Mucosa of rectum (tissue), 2 donors: Measurements from ENCODE around the gene SLC41A3.

ENCODE experiments used
- H3K27ac ChIP-seq, 2 donors: one replicate each; pipeline ENCODE4 v1.7.0; 2013; ENCODE audit warnings: inconsistent platforms in 2 of 2, low read depth in 2 of 2, low read length in 2 of 2
- H3K27me3 ChIP-seq, 2 donors: one replicate each; pipeline ENCODE4 v1.7.0; 2013; ENCODE audit warnings: low read length in 2 of 2; ENCODE audit not compliant: control insufficient read depth in 2 of 2, insufficient read depth in 2 of 2
- H3K36me3 ChIP-seq, 2 donors: one replicate each; pipeline ENCODE4 v1.7.0; 2013; ENCODE audit warnings: low read length in 2 of 2; ENCODE audit not compliant: control insufficient read depth in 2 of 2, insufficient read depth in 2 of 2
- H3K4me1 ChIP-seq, 2 donors: one replicate each; pipeline ENCODE4 v1.7.0; 2013; ENCODE audit warnings: low read length in 2 of 2, mild to moderate bottlenecking in 1 of 2; ENCODE audit not compliant: control insufficient read depth in 2 of 2, insufficient read depth in 2 of 2
- H3K4me3 ChIP-seq, 2 donors: one replicate each; pipeline ENCODE4 v1.7.0; 2013; ENCODE audit warnings: low read length in 2 of 2
- H3K9ac ChIP-seq, 2 donors: one replicate each; pipeline ENCODE4 v1.7.0; 2013; ENCODE audit warnings: low read length in 2 of 2, low read depth in 1 of 2, mild to moderate bottlenecking in 1 of 2
- H3K9me3 ChIP-seq, 2 donors: one replicate each; pipeline ENCODE4 v1.7.0; 2013; ENCODE audit warnings: low read length in 2 of 2; ENCODE audit not compliant: control insufficient read depth in 2 of 2
- donor health status: healthy.
- donor health status: Normal muscosa, but diverticular disease.

SLC41A3 gene

GRCh38 chr3:126018995-126019394 is 64.9 kb downstream of the SLC41A3 start:
- H3K9ac ChIP-seq, result no peak overlapping the region
- no peaks in the 10 kb centered on the region for H3K4me1 ChIP-seq
- H3K27me3 ChIP-seq, result no peaks in the 10 kb centered on the region
- peaks cover 0 to 2% of the 10 kb centered on the region in 2 donors for H3K36me3 ChIP-seq
- H3K9me3 ChIP-seq, result no peaks in the 10 kb centered on the region
- H3K27ac ChIP-seq, result no peak overlapping the region
- no peak overlapping the region for H3K4me3 ChIP-seq

- Histone ChIP-seq H3K9me3 (no peaks in the 10 kb centered on the region), H3K4me1 (no peaks in the 10 kb centered on the region), H3K27me3 (no peaks in the 10 kb centered on the region), H3K27ac (no peak overlapping the region), H3K36me3 (peaks cover 0 to 2% of the 10 kb centered on the region in 2 donors), H3K9ac (no peak overlapping the region), H3K4me3 (no peak overlapping the region)
Measured at GRCh38 chr3:126018545-126018944, 65.4 kb downstream of the SLC41A3 start.

- H3K27me3 ChIP-seq, result no peaks in the 10 kb centered on the region
- H3K4me1 ChIP-seq, result no peaks in the 10 kb centered on the region
- no peaks in the 10 kb centered on the region for H3K9me3 ChIP-seq
- H3K4me3 ChIP-seq, result no peak overlapping the region
- H3K36me3 ChIP-seq, result peaks cover 0 to 6% of the 10 kb centered on the region in 2 donors
- no peak overlapping the region for H3K27ac ChIP-seq
- H3K9ac ChIP-seq, result no peak overlapping the region
Measured at GRCh38 chr3:126017362-126017761, 66.6 kb downstream of the SLC41A3 start.

DNA sequence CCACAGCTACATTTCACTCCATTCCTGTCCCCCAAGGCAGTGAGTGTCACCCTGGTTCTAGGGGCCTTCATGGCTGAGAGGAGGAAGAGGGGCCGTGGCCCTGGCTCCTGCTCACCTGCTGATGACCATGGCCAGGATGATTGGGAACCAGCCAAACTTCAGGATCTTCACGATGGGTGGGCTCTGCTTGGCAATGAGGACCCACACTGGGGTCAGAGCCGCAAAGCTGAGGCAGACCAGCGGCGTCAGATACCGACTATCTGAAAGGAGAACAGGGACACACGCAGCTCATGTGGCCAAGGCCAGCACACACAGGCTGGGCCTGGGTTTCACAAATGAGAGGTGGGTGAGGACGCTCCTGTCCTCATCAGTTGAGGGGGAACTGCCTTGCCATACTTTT is 67.3 kb downstream of the SLC41A3 start:
- H3K9ac ChIP-seq, result no peak overlapping the region

DNA sequence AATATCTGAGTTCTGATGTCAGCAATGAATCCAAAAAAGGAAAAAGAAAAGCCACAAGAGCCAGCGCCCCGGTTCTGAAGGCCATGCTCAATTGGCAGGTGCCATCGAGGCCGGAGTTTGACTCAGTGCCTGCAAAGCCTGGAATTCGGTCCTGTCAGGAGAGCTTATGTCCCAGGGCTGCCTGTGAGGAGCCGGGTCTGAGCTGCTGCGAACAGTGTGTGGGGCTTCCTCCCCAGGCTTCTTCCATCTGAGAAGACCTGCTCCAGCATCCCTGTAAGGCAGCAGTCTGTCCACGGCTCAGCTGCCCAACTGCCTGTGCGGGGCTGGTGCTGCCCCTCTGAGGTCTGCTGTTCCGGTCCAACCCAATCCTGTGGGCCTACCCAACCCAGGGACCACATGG is 68.8 kb downstream of the SLC41A3 start:
- Histone ChIP-seq H3K4me1 (no peaks in the 10 kb centered on the region), H3K9me3 (no peaks in the 10 kb centered on the region), H3K36me3 (peaks cover 0 to 10% of the 10 kb centered on the region in 2 donors), H3K4me3 (no peak overlapping the region), H3K27me3 (no peaks in the 10 kb centered on the region), H3K9ac (no peak overlapping the region), H3K27ac (no peak overlapping the region)

More for the DNA sequence above, 67.3 kb downstream of the SLC41A3 start:
- Histone ChIP-seq H3K36me3 (peaks cover 0 to 6% of the 10 kb centered on the region in 2 donors), H3K4me1 (no peaks in the 10 kb centered on the region), H3K4me3 (no peak overlapping the region), H3K27me3 (no peaks in the 10 kb centered on the region), H3K9me3 (no peaks in the 10 kb centered on the region), H3K27ac (no peak overlapping the region)

- Histone ChIP-seq H3K36me3 (peaks cover 0 to 8% of the 10 kb centered on the region in 2 donors), H3K9me3 (no peaks in the 10 kb centered on the region), H3K27ac (no peak overlapping the region)
Measured at GRCh38 chr3:126014252-126014651, 69.7 kb downstream of the SLC41A3 start.

GRCh38 chr3:126013751-126014156 is 70.2 kb downstream of the SLC41A3 start:
- H3K27me3 ChIP-seq, result no peaks in the 10 kb centered on the region
- H3K36me3 ChIP-seq, result peaks cover 0 to 10% of the 10 kb centered on the region in 2 donors
- H3K9ac ChIP-seq, result no peak overlapping the region
- no peaks in the 10 kb centered on the region for H3K9me3 ChIP-seq
- H3K4me1 ChIP-seq, result no peaks in the 10 kb centered on the region
- no peak overlapping the region for H3K27ac ChIP-seq
- H3K4me3 ChIP-seq, result no peak overlapping the region

More at GRCh38 chr3:126014252-126014651, 69.7 kb downstream of the SLC41A3 start:
- H3K9ac ChIP-seq, result no peak overlapping the region
- H3K4me1 ChIP-seq, result no peaks in the 10 kb centered on the region
- no peak overlapping the region for H3K4me3 ChIP-seq
- H3K27me3 ChIP-seq, result no peaks in the 10 kb centered on the region

GRCh38 chr3:126009181-126009580 is 74.7 kb downstream of the SLC41A3 start:
- no peaks in the 10 kb centered on the region for H3K9me3 ChIP-seq
- no peaks in the 10 kb centered on the region for H3K27me3 ChIP-seq
- no peaks in the 10 kb centered on the region for H3K4me1 ChIP-seq
- no peak overlapping the region for H3K4me3 ChIP-seq
- H3K9ac ChIP-seq, result no peak overlapping the region
- H3K27ac ChIP-seq, result no peak overlapping the region
- H3K36me3 ChIP-seq, result peaks cover 5 to 31% of the 10 kb centered on the region in 2 donors

- Histone ChIP-seq H3K9me3 (no peaks in the 10 kb centered on the region), H3K27me3 (no peaks in the 10 kb centered on the region), H3K27ac (no peak overlapping the region), H3K4me3 (no peak overlapping the region), H3K4me1 (no peaks in the 10 kb centered on the region), H3K36me3 (peaks cover 5 to 31% of the 10 kb centered on the region in 2 donors), H3K9ac (no peak overlapping the region)
Measured at GRCh38 chr3:126008219-126008618, 75.7 kb downstream of the SLC41A3 start.

DNA sequence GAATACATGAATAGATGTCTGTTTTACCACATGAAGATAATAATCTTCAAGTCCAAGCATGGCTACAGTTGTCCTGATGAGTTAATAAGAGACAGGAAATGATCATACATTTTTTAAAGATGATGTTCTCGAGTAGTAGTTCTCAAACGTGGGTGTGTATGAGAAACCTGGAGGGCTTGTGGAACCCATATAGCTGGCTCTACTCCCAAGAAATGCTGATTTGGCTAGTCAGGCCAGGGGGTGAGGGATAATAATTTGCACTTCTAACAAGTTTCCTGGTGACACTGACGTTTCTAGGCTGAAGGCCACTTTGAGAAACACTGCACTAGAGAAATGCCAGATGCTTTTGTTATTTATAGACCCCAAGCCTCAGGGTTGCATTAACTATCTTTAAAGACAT is 78.0 kb downstream of the SLC41A3 start:
- Histone ChIP-seq H3K27me3 (no peaks in the 10 kb centered on the region), H3K27ac (no peak overlapping the region), H3K9ac (no peak overlapping the region), H3K9me3 (no peaks in the 10 kb centered on the region), H3K36me3 (peaks cover 5 to 27% of the 10 kb centered on the region in 2 donors), H3K4me1 (no peaks in the 10 kb centered on the region), H3K4me3 (no peak overlapping the region)

- Histone ChIP-seq H3K4me3 (no peak overlapping the region), H3K27ac (no peak overlapping the region), H3K36me3 (peaks cover 5 to 23% of the 10 kb centered on the region in 2 donors), H3K9ac (no peak overlapping the region), H3K9me3 (no peaks in the 10 kb centered on the region), H3K27me3 (no peaks in the 10 kb centered on the region), H3K4me1 (no peaks in the 10 kb centered on the region)
Measured at GRCh38 chr3:126004692-126005091, 79.2 kb downstream of the SLC41A3 start.
